ENCODE results near the gene C16orf87.

- TF ChIP-seq MAX (IDR thresholded peaks at IDR 0.05) = no peak
- TF ChIP-seq EZH2 (IDR thresholded peaks at IDR 0.05) = no peak
- TF ChIP-seq CTCF (IDR thresholded peaks at IDR 0.05 in 2 of 3, conservative IDR thresholded peaks at IDR 0.05 in 1 of 3; ENCODE audit: borderline replicate concordance in 1 of 3, insufficient read depth in 1 of 3, low read depth in 2 of 3, low read length in 2 of 3) = no peak
- TF ChIP-seq REST (IDR thresholded peaks at IDR 0.05; ENCODE audit: low read depth) = no peak
- no peak for TF ChIP-seq POLR2A (IDR thresholded peaks at IDR 0.05; ENCODE audit: borderline replicate concordance, extremely low read depth, insufficient read depth, insufficient read length)
- TF ChIP-seq JUND (IDR thresholded peaks at IDR 0.05) = no peak
- no peak for TF ChIP-seq POLR2AphosphoS5 (IDR thresholded peaks at IDR 0.05; ENCODE audit: low read depth, low read length)
- no peak for TF ChIP-seq SP1 (IDR thresholded peaks at IDR 0.05; ENCODE audit: low read depth)
Measured at GRCh38 chr16:46757339-46758050, 73.5 kb downstream of the C16orf87 start.

Data from HCT116 (cell line).